Caco-2 (cell line): ENCODE measurements around the gene KCNK15. TPM values are rescaled to one million over a fixed set of nuclear protein-coding genes. Genes with fewer than 3 reads are reported as not detected.

Source experiments
- BruUV-seq: library from RNA; stranded (reverse); fragments of 400-500 nt; replicated peaks from 2 replicates; lab custom pipeline; 2021; lab: Mats Ljungman, UMichigan
- CTCF ChIA-PET: fragments of 300-600 bp; sonication (Branson Sonifier 250); formaldehyde crosslinking; loops from one replicate; lab custom pipeline; 2022; ENCODE audit warnings: antibody characterized with exemption; lab: Charles Lee
- POLR2A ChIA-PET: fragments of 300-600 bp; sonication (Branson Sonifier 250); formaldehyde crosslinking; loops from one replicate; lab custom pipeline; 2022; ENCODE audit warnings: antibody characterized with exemption; lab: Charles Lee
- DNase-seq, 2 experiments: peaks; one replicate each; pipeline versions ENCODE4 v3.0.0 to v3.0.0-alpha.2; 2020 to 2022
- H3K27me3 ChIP-seq: replicated peaks from 2 replicates; pipeline ENCODE4 v1.6.0; 2011; ENCODE audit warnings: low read length; ENCODE audit not compliant: control insufficient read depth, insufficient read depth
- H3K36me3 ChIP-seq: 2 replicates; pipeline ENCODE4 v1.5.1; 2011; ENCODE audit warnings: low read length; ENCODE audit not compliant: control insufficient read depth, insufficient read depth
- H3K4me1 ChIP-seq: fragments of 250-450 bp; sonication (Bioruptor Pico); 2 replicates; pipeline ENCODE4 v1.5.1; 2020; ENCODE audit warnings: mild to moderate bottlenecking
- H3K4me3 ChIP-seq: 2 replicates; pipeline ENCODE4 v1.5.1; 2011; ENCODE audit warnings: low read depth, mild to moderate bottlenecking, control low read depth, low read length
- H3K9me3 ChIP-seq: fragments of 250-450 bp; sonication (Bioruptor Pico); 2 replicates; pipeline ENCODE4 v1.5.1; 2020; ENCODE audit warnings: mild to moderate bottlenecking, moderate library complexity
- H3K27ac Mint-ChIP-seq: one replicate; pipeline ENCODE4 v1.8.0; 2022; ENCODE audit warnings: mixed read lengths; ENCODE audit not compliant: unreplicated experiment
- H3K27me3 Mint-ChIP-seq: one replicate; pipeline ENCODE4 v1.8.0; 2022; ENCODE audit warnings: mixed read lengths; ENCODE audit not compliant: insufficient read depth, unreplicated experiment
- H3K36me3 Mint-ChIP-seq: one replicate; pipeline ENCODE4 v1.8.0; 2022; ENCODE audit warnings: mild to moderate bottlenecking, mixed read lengths; ENCODE audit not compliant: insufficient read depth, unreplicated experiment
- H3K4me1 Mint-ChIP-seq: one replicate; pipeline ENCODE4 v1.8.0; 2022; ENCODE audit warnings: low read depth, mixed read lengths; ENCODE audit not compliant: unreplicated experiment
- H3K4me3 Mint-ChIP-seq: one replicate; pipeline ENCODE4 v1.8.0; 2022; ENCODE audit warnings: mild to moderate bottlenecking, moderate library complexity, mixed read lengths; ENCODE audit not compliant: unreplicated experiment
- H3K9me3 Mint-ChIP-seq: one replicate; pipeline ENCODE4 v1.8.0; 2022; ENCODE audit warnings: mixed read lengths; ENCODE audit not compliant: unreplicated experiment
- CTCF ChIP-seq, 2 experiments: fragments of 200-600 bp in 1 of 2; IDR thresholded peaks; 1 replicate in 1 of 2; 2 replicates in 1 of 2; pipeline versions ENCODE4 v1.5.1 to v1.8.0; 2011 to 2022; ENCODE audit warnings: antibody characterized with exemption in 1 of 2, control low read depth in 1 of 2, inconsistent platforms in 1 of 2, low read depth in 1 of 2, low read length in 1 of 2, mild to moderate bottlenecking in 1 of 2, moderate library complexity in 1 of 2; ENCODE audit not compliant: insufficient read depth in 1 of 2, severe bottlenecking in 1 of 2, unreplicated experiment in 1 of 2
- intact Hi-C: fragments of 100-400 bp; cut with micrococcal nuclease; formaldehyde crosslinking; loops from one replicate; pipeline ENCODE4 v1.10.0; 2022; ENCODE audit not compliant: unreplicated experiment
- total RNA-seq: library from RNA; stranded (reverse); gene quantifications from 2 replicates; pipeline ENCODE4 v1.2.3, GENCODE V29; 2022

KCNK15 gene
- total RNA-seq, 1 experiment from 2014 or later: 2.9 TPM

- H3K4me1 Mint-ChIP-seq: no peaks in the 10 kb centered on the region
- H3K9me3 Mint-ChIP-seq: no peaks in the 10 kb centered on the region
- ChIA-PET POLR2A (no interaction called here), CTCF (no interaction called here)
- no peak for DNase-seq
- Histone ChIP-seq H3K9me3 (no peaks in the 10 kb centered on the region), H3K36me3 (no peaks in the 10 kb centered on the region), H3K27me3 (no peaks in the 10 kb centered on the region), H3K4me3 (no peak overlapping the region), H3K4me1 (no peaks in the 10 kb centered on the region)
- no peaks in the 10 kb centered on the region for H3K36me3 Mint-ChIP-seq
- peaks cover 10% of the 10 kb centered on the region for H3K27me3 Mint-ChIP-seq
- TF ChIP-seq CTCF (IDR thresholded peaks at IDR 0.05; ENCODE audit: insufficient read depth in 1 of 2, low read depth in 1 of 2, low read length in 1 of 2, severe bottlenecking in 1 of 2, unreplicated experiment in 1 of 2): no peak
- intact Hi-C loops: no loop called here
- BruUV-seq: no TSS peak
- no peak overlapping the region for H3K4me3 Mint-ChIP-seq
- H3K27ac Mint-ChIP-seq: no peak overlapping the region
Measured at GRCh38 chr20:44792796-44793195, 47.1 kb downstream of the KCNK15 start.

- Histone ChIP-seq H3K4me1 (no peaks in the 10 kb centered on the region), H3K27me3 (no peaks in the 10 kb centered on the region), H3K36me3 (no peaks in the 10 kb centered on the region), H3K9me3 (peaks cover 2% of the 10 kb centered on the region; the same call in 1 of the 2 replicates), H3K4me3 (no peak overlapping the region)
- TF ChIP-seq CTCF (IDR thresholded peaks at IDR 0.05; ENCODE audit: insufficient read depth in 1 of 2, low read depth in 1 of 2, low read length in 1 of 2, severe bottlenecking in 1 of 2, unreplicated experiment in 1 of 2): no peak
- Mint-ChIP-seq H3K27ac (no peak overlapping the region), H3K4me1 (no peaks in the 10 kb centered on the region), H3K36me3 (no peaks in the 10 kb centered on the region), H3K4me3 (no peak overlapping the region), H3K9me3 (no peaks in the 10 kb centered on the region), H3K27me3 (peaks cover 7% of the 10 kb centered on the region)
- ChIA-PET POLR2A (no interaction called here), CTCF (no interaction called here)
- no peak for DNase-seq
- intact Hi-C loops: no loop called here
- BruUV-seq: no TSS peak
Measured at GRCh38 chr20:44795836-44796235, 50.2 kb downstream of the KCNK15 start.

- no peak overlapping the region for H3K27ac Mint-ChIP-seq
- CTCF ChIA-PET: interaction anchor here (1.0 kb wide), 1 partner anchor 10 kb away, joined by 4 read pairs; no protein-coding TSS in a partner anchor
- BruUV-seq: no TSS peak
Measured at GRCh38 chr20:44796311-44796710, 50.6 kb downstream of the KCNK15 start.

More at GRCh38 chr20:44796311-44796710, 50.6 kb downstream of the KCNK15 start:
- DNase-seq: no peak
- Mint-ChIP-seq H3K36me3 (no peaks in the 10 kb centered on the region), H3K27me3 (peaks cover 7% of the 10 kb centered on the region), H3K9me3 (no peaks in the 10 kb centered on the region), H3K4me1 (no peaks in the 10 kb centered on the region), H3K4me3 (no peak overlapping the region)
- Histone ChIP-seq H3K9me3 (peaks cover 2% of the 10 kb centered on the region; the same call in 1 of the 2 replicates), H3K4me3 (no peak overlapping the region), H3K4me1 (no peaks in the 10 kb centered on the region), H3K36me3 (no peaks in the 10 kb centered on the region), H3K27me3 (no peaks in the 10 kb centered on the region)
- intact Hi-C loops: no loop called here
- POLR2A ChIA-PET: no interaction called here
- no peak for TF ChIP-seq CTCF (IDR thresholded peaks at IDR 0.05; ENCODE audit: insufficient read depth in 1 of 2, low read depth in 1 of 2, low read length in 1 of 2, severe bottlenecking in 1 of 2, unreplicated experiment in 1 of 2)
